HEK293T (cell line): Measurements from ENCODE around the gene REEP6.
"Not testable (repeated sequence)": the region's sequence is repeated elsewhere in the genome, so short reads cannot be mapped to it uniquely, and the experiment has no call there.

Source experiments
- CTCF ChIA-PET: fragments of 350-600 bp; formaldehyde crosslinking; extraction: SDS; loops from one replicate; lab custom pipeline; 2021; ENCODE audit warnings: antibody characterized with exemption, inconsistent platforms; lab: Yijun Ruan, JAX
- POLR2A ChIA-PET: fragments of 350-600 bp; formaldehyde crosslinking; extraction: SDS; loops from one replicate; lab custom pipeline; 2020; ENCODE audit warnings: antibody characterized with exemption, inconsistent platforms; lab: Yijun Ruan, JAX
- DNase-seq: peaks from one replicate; pipeline ENCODE4 v3.0.0; 2012; ENCODE audit warnings: mixed read lengths; ENCODE audit errors: extremely low spot score
- ARNT ChIP-seq: fragments of 450-650 bp; IDR thresholded peaks from 2 replicates; pipeline ENCODE4 v1.6.1; 2017; ENCODE audit warnings: mild to moderate bottlenecking
- BHLHE40 ChIP-seq: fragments of 450-650 bp; IDR thresholded peaks from 2 replicates; pipeline ENCODE4 v1.6.1; 2016; ENCODE audit warnings: mild to moderate bottlenecking, moderate library complexity, borderline replicate concordance
- CTBP1 ChIP-seq: fragments of 450-650 bp; IDR thresholded peaks from 2 replicates; pipeline ENCODE4 v1.6.1; 2016; ENCODE audit warnings: borderline replicate concordance
- ELF4 ChIP-seq: fragments of 450-650 bp; IDR thresholded peaks from 2 replicates; pipeline ENCODE4 v1.6.1; 2017; ENCODE audit warnings: antibody characterized with exemption
- FOXA1 ChIP-seq: fragments of 450-650 bp; IDR thresholded peaks from 2 replicates; pipeline ENCODE4 v1.6.1; 2016; ENCODE audit warnings: mild to moderate bottlenecking
- FOXK2 ChIP-seq: fragments of 450-650 bp; IDR thresholded peaks from 2 replicates; pipeline ENCODE4 v1.6.1; 2016; ENCODE audit warnings: mild to moderate bottlenecking
- HDGF ChIP-seq: fragments of 450-650 bp; IDR thresholded peaks from 2 replicates; pipeline ENCODE4 v1.6.1; 2017; ENCODE audit warnings: antibody characterized with exemption, borderline replicate concordance
- L3MBTL2 ChIP-seq: fragments of 450-650 bp; conservative IDR thresholded peaks from 2 replicates; pipeline ENCODE4 v1.6.1; 2016; ENCODE audit warnings: mild to moderate bottlenecking
- LEF1 ChIP-seq: fragments of 450-650 bp; IDR thresholded peaks from 2 replicates; pipeline ENCODE4 v1.6.1; 2017; ENCODE audit warnings: mild to moderate bottlenecking, borderline replicate concordance
- NFRKB ChIP-seq: fragments of 450-650 bp; IDR thresholded peaks from 2 replicates; pipeline ENCODE4 v1.6.1; 2016; ENCODE audit warnings: mild to moderate bottlenecking, moderate library complexity
- PKNOX1 ChIP-seq: fragments of 450-650 bp; IDR thresholded peaks from 2 replicates; pipeline ENCODE4 v1.6.1; 2016
- SP1 ChIP-seq: fragments of 450-650 bp; IDR thresholded peaks from 2 replicates; pipeline ENCODE4 v1.6.1; 2017
- SUZ12 ChIP-seq: fragments of 450-650 bp; IDR thresholded peaks from 2 replicates; pipeline ENCODE4 v1.6.1; 2016; ENCODE audit warnings: mild to moderate bottlenecking
- TARDBP ChIP-seq: fragments of 450-650 bp; IDR thresholded peaks from 2 replicates; pipeline ENCODE4 v1.6.1; 2016
- ZNF384 ChIP-seq: fragments of 450-650 bp; IDR thresholded peaks from 2 replicates; pipeline ENCODE4 v1.6.1; 2016

REEP6 gene

GRCh38 chr19:1531587-1531986, 40.6 kb downstream of the REEP6 start:
- ChIA-PET POLR2A (no interaction called here), CTCF (no interaction called here)
- TF ChIP-seq ZNF384 (no peak), ELF4 (no peak), HDGF (no peak), BHLHE40 (no peak)
- DNase-seq: no peak

GRCh38 chr19:1532003-1532402, 41.0 kb downstream of the REEP6 start:
- TF ChIP-seq L3MBTL2 (no peak), TARDBP (no peak), SP1 (no peak), FOXK2 (no peak), ELF4 (no peak)
- DNase-seq: no peak
- ChIA-PET CTCF (no interaction called here), POLR2A (no interaction called here)

- CTCF ChIA-PET: no interaction called here
- POLR2A ChIA-PET: no interaction called here
- TF ChIP-seq L3MBTL2: no peak
- no peak for TF ChIP-seq CTBP1
- TF ChIP-seq FOXA1: no peak
- no peak for DNase-seq
These were observed 42.6 kb downstream of the REEP6 start for GRCh38 chr19:1533510-1534150.

- POLR2A ChIA-PET: no interaction called here
These were observed 44.0 kb downstream of the REEP6 start for GRCh38 chr19:1534972-1535371.

GRCh38 chr19:1535699-1536098, 44.7 kb downstream of the REEP6 start:
- CTCF ChIA-PET, POLR2A ChIA-PET, DNase-seq: not testable (repeated sequence)

More at GRCh38 chr19:1534972-1535371, 44.0 kb downstream of the REEP6 start:
- CTCF ChIA-PET: no interaction called here
- TF ChIP-seq SUZ12 (no peak), LEF1 (no peak), L3MBTL2 (no peak), FOXA1 (no peak), ELF4 (no peak), ZNF384 (no peak)
- no peak for DNase-seq

- no peak for TF ChIP-seq SUZ12
- no peak for TF ChIP-seq CTBP1
- no peak for TF ChIP-seq PKNOX1
- TF ChIP-seq L3MBTL2: no peak
- no peak for TF ChIP-seq ELF4
- TF ChIP-seq FOXA1: no peak
- TF ChIP-seq TARDBP: no peak
- no peak for TF ChIP-seq FOXK2
- no peak for TF ChIP-seq ARNT
- no peak for DNase-seq
- POLR2A ChIA-PET: no interaction called here
These were observed 48.0 kb downstream of the REEP6 start for GRCh38 chr19:1538978-1539377.

GRCh38 chr19:1539749-1540148, 48.8 kb downstream of the REEP6 start:
- POLR2A ChIA-PET, DNase-seq, CTCF ChIA-PET: not testable (repeated sequence)

More at GRCh38 chr19:1538978-1539377, 48.0 kb downstream of the REEP6 start:
- CTCF ChIA-PET: no interaction called here

- TF ChIP-seq NFRKB: no peak
- TF ChIP-seq L3MBTL2: no peak
- no peak for TF ChIP-seq SUZ12
- POLR2A ChIA-PET: no interaction called here
- no peak for DNase-seq
- CTCF ChIA-PET: no interaction called here
These were observed 49.5 kb downstream of the REEP6 start for GRCh38 chr19:1540365-1540925.
